SK-N-SH treated with all-trans-retinoic acid at 6 μM for 48 hours (cell line): ENCODE results near the gene ZC3H14.

Experiments
- ATAC-seq: fragments of 200-7000 bp; cut with Tn5 transposase; 3 replicates; pipeline ENCODE4 v1.9.1; 2020; ENCODE audit warnings: mild to moderate bottlenecking, moderate library complexity
- ARNTL ChIP-seq: fragments of 450-650 bp; formaldehyde crosslinking; IDR thresholded peaks from 2 replicates; pipeline ENCODE4 v1.5.0; 2020; ENCODE audit warnings: low read depth, mild to moderate bottlenecking, moderate library complexity, borderline replicate concordance
- BACH2 ChIP-seq: fragments of 250-450 bp; sonication (Bioruptor Pico); IDR thresholded peaks from 2 replicates; pipeline ENCODE4 v1.9.0; 2021; ENCODE audit warnings: mild to moderate bottlenecking, borderline replicate concordance
- CSDC2 ChIP-seq: fragments of 250-450 bp; sonication (Bioruptor Pico); IDR thresholded peaks from 2 replicates; pipeline ENCODE4 v1.5.0; 2020; ENCODE audit warnings: mild to moderate bottlenecking, moderate library complexity
- CSRNP3 ChIP-seq: fragments of 250-450 bp; sonication (Bioruptor Pico); IDR thresholded peaks from 2 replicates; pipeline ENCODE4 v1.5.1; 2021; ENCODE audit warnings: mild to moderate bottlenecking, moderate library complexity
- ESRRG ChIP-seq: fragments of 250-450 bp; sonication (Bioruptor Pico); IDR thresholded peaks from 2 replicates; pipeline ENCODE4 v1.6.1; 2021; ENCODE audit warnings: mild to moderate bottlenecking
- GLIS3 ChIP-seq: fragments of 250-450 bp; sonication (Bioruptor Pico); IDR thresholded peaks from 2 replicates; pipeline ENCODE4 v1.5.0; 2020; ENCODE audit warnings: mild to moderate bottlenecking, moderate library complexity
- ISL1 ChIP-seq: fragments of 250-450 bp; sonication (Bioruptor Pico); IDR thresholded peaks from 2 replicates; pipeline ENCODE4 v2.1.2; 2022; ENCODE audit warnings: mild to moderate bottlenecking, moderate library complexity
- OSR1 ChIP-seq: fragments of 250-450 bp; sonication (Bioruptor Pico); IDR thresholded peaks from 2 replicates; pipeline ENCODE4 v1.8.0; 2022; ENCODE audit warnings: moderate library complexity, mild to moderate bottlenecking, inconsistent platforms
- PATZ1 ChIP-seq: fragments of 250-450 bp; sonication (Bioruptor Pico); IDR thresholded peaks from 2 replicates; pipeline ENCODE4 v1.8.0; 2020; ENCODE audit warnings: mild to moderate bottlenecking, moderate library complexity, borderline replicate concordance
- POU6F1 ChIP-seq: fragments of 250-450 bp; sonication (Bioruptor Pico); IDR thresholded peaks from 2 replicates; pipeline ENCODE4 v1.8.0; 2021; ENCODE audit warnings: low read depth, mild to moderate bottlenecking, moderate library complexity, borderline replicate concordance
- RARB ChIP-seq: fragments of 250-450 bp; sonication (Bioruptor Pico); IDR thresholded peaks from 2 replicates; pipeline ENCODE4 v1.8.0; 2021; ENCODE audit warnings: mild to moderate bottlenecking, moderate library complexity
- SNAI2 ChIP-seq: fragments of 250-450 bp; sonication (Bioruptor Pico); IDR thresholded peaks from 2 replicates; pipeline ENCODE4 v1.5.0; 2020; ENCODE audit warnings: mild to moderate bottlenecking, moderate library complexity
- TCF4 ChIP-seq: fragments of 250-450 bp; sonication (Bioruptor Pico); IDR thresholded peaks from 2 replicates; pipeline ENCODE4 v1.8.0; 2021; ENCODE audit warnings: mild to moderate bottlenecking, moderate library complexity, borderline replicate concordance
- TOX ChIP-seq: fragments of 250-450 bp; sonication (Bioruptor Pico); IDR thresholded peaks from 2 replicates; pipeline ENCODE4 v1.8.0; 2021; ENCODE audit warnings: mild to moderate bottlenecking, moderate library complexity, borderline replicate concordance
- TSHZ2 ChIP-seq: fragments of 250-450 bp; sonication (Bioruptor Pico); IDR thresholded peaks from 2 replicates; pipeline ENCODE4 v1.5.0; 2020; ENCODE audit warnings: mild to moderate bottlenecking, moderate library complexity
- ZC3H10 ChIP-seq: fragments of 250-450 bp; sonication (Bioruptor Pico); IDR thresholded peaks from 2 replicates; pipeline ENCODE4 v1.5.1; 2021; ENCODE audit warnings: mild to moderate bottlenecking, moderate library complexity
- ZFP3 ChIP-seq: fragments of 250-450 bp; sonication (Bioruptor Pico); IDR thresholded peaks from 2 replicates; pipeline ENCODE4 v1.5.0; 2020; ENCODE audit warnings: mild to moderate bottlenecking, moderate library complexity
- ZFP30 ChIP-seq: fragments of 450-650 bp; formaldehyde crosslinking; IDR thresholded peaks from 2 replicates; pipeline ENCODE4 v1.5.0; 2022; ENCODE audit warnings: mild to moderate bottlenecking, moderate library complexity
- ZNF565 ChIP-seq: fragments of 450-650 bp; formaldehyde crosslinking; conservative IDR thresholded peaks from 2 replicates; pipeline ENCODE4 v1.5.0; 2020; ENCODE audit warnings: low read depth, mild to moderate bottlenecking, moderate library complexity
- ZNF70 ChIP-seq: fragments of 450-650 bp; formaldehyde crosslinking; IDR thresholded peaks from 2 replicates; pipeline ENCODE4 v1.5.0; 2020; ENCODE audit warnings: mild to moderate bottlenecking, moderate library complexity
- ZNF8 ChIP-seq: fragments of 450-650 bp; formaldehyde crosslinking; IDR thresholded peaks from 2 replicates; pipeline ENCODE4 v1.5.0; 2020; ENCODE audit warnings: mild to moderate bottlenecking, moderate library complexity
- TF ChIP-seq, protein P1 (sequence below): fragments of 250-450 bp; sonication (Bioruptor Pico); IDR thresholded peaks from 2 replicates; pipeline ENCODE4 v1.5.1; 2020; ENCODE audit warnings: low read depth, mild to moderate bottlenecking, moderate library complexity

ZC3H14 gene

GRCh38 chr14:88562831-88563686 is at the start of gene ZC3H14:
Gene ZC3H14 (plus strand): TSS chr14:88563037. CDS start chr14:88563134, 97 bp downstream.
- TF ChIP-seq ZNF565 (no peak), TCF4 (no peak), PATZ1 (CRISPR knock-in tag) (no peak), CSRNP3 (CRISPR knock-in tag) (no peak), OSR1 (CRISPR knock-in tag) (no peak), ISL1 (CRISPR knock-in tag) (no peak), GLIS3 (CRISPR knock-in tag) (no peak), ZNF70 (CRISPR knock-in tag) (peak; percentile 70; the same call in 1 of the 2 replicates), POU6F1 (CRISPR knock-in tag) (no peak), SNAI2 (no peak), ZFP3 (CRISPR knock-in tag) (peak; percentile 100), BACH2 (CRISPR knock-in tag) (no peak), ZC3H10 (no peak), RARB (CRISPR knock-in tag) (no peak), ESRRG (CRISPR knock-in tag) (no peak), TSHZ2 (CRISPR knock-in tag) (0 out of 2 replicates have a peak, but pooled peaks have one; percentile 64), ZNF8 (CRISPR knock-in tag) (no peak), TOX (CRISPR knock-in tag) (no peak), ARNTL (CRISPR knock-in tag) (no peak), CSDC2 (CRISPR knock-in tag) (no peak)
- ATAC-seq = peak; percentile 96

DNA sequence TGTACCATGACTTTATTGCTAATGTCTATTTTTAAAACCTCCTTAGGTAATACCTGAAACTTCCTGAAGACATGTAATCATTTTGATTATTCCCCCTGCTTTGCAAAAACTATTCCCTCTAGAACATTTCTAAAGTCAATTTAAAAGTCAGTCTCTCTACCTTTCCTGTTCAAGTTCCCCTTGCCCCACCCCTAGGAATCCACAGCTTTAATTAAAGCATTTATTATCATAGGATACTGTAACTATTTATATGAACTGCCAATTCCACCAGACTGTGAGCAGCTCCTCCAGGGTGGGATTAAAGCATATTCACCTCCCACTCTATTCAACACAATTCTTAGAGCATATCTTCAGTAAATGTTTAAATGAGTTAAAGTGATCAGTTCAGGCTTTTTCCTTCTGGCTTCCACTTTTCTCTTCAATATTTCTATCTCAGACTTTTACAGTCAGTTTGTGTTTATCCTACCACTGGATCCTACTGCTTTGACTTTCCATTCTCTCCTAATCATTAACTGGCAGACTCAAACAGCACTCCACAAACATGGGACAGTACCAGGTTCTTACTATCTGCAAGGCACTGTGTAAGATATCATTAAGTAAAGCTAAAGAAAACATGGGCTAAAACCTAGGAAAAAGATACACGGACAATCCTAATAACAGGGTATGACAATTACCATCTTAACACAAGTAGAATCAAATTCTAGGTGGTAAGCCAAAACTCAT is 47.2 kb upstream of the ZC3H14 start:
- ATAC-seq = no peak
- TF ChIP-seq ISL1 (CRISPR knock-in tag) (no peak), TCF4 (no peak), BACH2 (CRISPR knock-in tag) (no peak), CSDC2 (CRISPR knock-in tag) (no peak), OSR1 (CRISPR knock-in tag) (no peak), TOX (CRISPR knock-in tag) (no peak), ZFP30 (CRISPR knock-in tag) (no peak), RARB (CRISPR knock-in tag) (no peak), POU6F1 (CRISPR knock-in tag) (no peak)
- TF ChIP-seq, protein P1, sequence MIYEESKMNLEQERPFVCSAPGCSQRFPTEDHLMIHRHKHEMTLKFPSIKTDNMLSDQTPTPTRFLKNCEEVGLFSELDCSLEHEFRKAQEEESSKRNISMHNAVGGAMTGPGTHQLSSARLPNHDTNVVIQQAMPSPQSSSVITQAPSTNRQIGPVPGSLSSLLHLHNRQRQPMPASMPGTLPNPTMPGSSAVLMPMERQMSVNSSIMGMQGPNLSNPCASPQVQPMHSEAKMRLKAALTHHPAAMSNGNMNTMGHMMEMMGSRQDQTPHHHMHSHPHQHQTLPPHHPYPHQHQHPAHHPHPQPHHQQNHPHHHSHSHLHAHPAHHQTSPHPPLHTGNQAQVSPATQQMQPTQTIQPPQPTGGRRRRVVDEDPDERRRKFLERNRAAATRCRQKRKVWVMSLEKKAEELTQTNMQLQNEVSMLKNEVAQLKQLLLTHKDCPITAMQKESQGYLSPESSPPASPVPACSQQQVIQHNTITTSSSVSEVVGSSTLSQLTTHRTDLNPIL = no peak
